GM21786 (cell line): ENCODE results near the gene IL11RA.
A peak's percentile ranks its signal among the peaks of the same experiment; 100 is the strongest.

Source experiments
- ATAC-seq: cut with Tn5 transposase; IDR thresholded peaks from one replicate; pipeline ENCODE4 v1.9.1; 2021; ENCODE audit not compliant: unreplicated experiment

IL11RA gene

DNA sequence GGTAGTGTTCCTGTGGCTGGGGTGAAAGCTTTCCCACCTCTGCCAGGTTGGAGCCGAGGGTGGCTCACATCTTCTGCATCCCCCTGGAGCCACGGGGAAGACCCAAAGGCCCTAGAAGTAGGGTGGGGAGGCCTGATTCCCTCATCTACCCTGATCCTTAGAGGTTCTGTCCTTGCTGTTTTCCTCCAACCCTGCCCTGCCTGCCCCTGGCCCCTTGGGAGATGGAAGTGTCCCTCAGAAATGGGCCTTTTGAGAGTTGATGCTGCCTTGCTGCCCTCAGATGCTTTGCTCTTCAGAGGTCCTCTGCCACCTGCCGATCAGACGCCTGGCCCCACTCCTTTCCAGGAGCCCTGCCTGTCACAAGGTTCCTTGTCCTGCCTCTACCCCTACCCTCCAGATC, 32.8 kb downstream of the IL11RA start:
- ATAC-seq, result no peak

DNA sequence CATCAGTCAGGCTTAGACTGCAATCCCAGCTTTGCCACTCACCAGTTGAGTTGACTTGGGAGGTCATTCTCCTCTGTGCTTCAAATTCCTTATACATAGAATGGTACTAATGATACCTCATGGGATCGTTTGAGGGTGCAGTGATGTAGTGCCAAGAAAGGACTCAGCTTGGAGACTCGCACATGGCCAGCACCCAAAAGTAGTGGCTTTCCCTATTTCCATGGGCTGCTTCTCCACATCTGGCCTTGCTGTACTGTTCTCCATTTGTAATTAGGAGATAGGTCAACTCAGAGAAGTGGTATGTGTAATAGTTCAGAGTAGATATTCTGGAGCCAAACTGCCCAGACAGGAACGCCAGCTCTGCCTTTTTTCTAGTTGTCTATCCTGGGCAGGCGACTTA, 33.6 kb downstream of the IL11RA start:
- no peak for ATAC-seq

DNA sequence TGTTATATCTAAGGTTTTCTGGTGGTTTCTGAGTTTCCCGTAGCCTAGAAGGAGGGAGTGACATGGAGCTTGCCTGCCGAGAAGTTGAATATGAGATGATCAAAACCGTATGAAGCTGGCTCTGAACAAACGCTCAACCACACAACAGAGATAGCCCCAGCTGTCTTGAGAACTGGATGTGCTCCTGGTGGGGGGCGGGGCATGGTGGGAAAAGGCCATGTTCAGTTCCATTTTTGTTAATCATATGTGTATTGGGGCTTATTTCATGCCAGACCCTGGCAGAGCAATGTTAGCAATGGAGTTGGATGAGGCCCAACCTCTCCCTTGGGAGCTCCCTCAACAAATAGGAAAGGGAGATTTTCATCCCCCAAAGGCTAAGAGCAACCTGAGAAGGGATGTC, 34.2 kb downstream of the IL11RA start:
- ATAC-seq, result no peak

DNA sequence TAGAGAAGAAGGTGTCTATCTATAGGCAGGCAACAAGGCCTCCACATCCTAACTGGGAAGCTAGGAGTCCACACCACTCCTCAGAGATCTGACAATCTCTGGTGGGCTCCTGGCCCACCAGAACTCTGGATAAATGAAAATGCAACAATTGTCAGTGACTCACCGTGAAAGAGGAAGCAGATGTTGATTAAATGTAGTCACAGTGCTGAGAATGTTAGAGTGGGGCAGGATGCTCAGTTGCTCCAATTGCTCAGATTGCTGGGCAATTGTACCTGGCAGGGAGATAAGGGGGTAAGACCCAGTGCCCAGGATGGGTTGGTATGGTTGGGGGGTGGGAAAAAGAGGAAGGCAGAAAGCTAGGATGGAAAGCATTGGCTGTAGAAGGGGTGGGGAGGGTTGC, 34.7 kb downstream of the IL11RA start:
- no peak for ATAC-seq

DNA sequence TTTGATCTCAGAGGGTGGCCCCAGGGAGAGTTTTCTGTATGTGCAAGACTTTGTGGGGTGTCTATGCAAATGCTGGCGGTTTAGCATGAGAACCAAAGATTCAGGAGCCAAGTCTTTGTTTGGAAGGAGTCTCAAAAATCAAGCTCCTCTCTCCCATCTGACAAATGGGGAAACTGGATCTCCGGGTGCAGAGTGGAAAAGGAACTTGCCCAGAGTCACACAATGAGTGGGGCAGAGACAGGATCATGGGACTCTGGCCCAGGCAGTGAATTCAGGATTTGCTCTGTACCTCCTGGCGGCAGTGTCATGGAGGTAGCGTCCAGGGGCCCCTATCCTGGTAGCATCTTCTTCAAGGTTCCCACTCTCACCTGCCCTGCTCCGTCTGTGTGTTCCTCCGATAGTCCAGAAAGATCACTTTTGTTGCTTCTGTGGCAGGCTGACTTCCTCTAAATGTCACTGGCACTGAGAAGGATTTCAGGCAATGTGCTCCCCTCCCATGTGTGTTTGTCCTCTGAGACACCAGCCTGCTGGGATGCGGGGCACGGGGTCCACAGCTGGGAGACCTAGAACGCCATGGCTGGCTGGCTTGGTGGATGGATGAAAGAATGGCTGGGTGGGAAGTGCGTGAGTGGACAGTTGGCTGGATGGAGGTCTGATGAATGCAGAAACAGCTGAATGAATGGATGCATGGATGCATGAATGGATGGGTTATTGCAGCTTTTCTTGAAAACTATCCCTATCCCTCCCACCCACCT, 35.5 kb downstream of the IL11RA start:
- no peak for ATAC-seq

DNA sequence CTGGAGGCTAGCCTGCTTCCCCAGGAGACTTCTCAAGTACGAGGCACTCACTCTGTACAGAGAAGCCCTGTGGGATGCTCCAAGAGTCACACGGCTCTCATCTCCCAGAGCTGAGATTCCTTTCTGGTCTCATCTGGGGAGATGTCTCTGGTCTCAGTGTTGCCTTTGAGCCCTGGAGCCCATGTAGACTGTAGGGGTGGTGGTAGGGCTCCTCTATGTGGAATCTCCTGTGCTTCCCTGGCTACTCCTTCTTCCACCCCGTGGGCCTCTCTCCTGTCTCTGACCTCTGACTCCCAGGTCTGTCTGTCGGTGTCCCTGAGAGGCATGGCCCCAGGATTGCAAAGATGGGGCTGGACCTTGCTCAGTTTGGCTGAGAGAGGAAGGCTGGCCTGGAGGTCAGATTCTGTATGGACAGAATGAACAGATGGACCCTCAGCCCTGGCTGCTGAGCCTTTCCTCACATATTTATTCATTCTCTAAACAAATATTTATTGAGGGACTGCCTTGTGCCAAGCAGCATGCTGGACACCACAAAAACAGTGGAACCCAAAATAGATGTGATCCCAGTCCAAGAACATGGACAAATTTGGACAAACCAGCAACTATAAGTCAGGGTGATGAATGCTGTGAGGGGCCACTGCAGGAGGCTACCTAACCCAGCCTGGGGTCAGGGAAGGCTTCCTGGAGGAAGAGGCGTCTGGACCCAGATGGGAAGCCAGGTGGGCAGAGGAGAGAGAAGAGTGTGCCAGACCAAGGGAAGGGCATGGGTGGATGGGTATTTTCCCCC, 36.5 kb downstream of the IL11RA start:
- ATAC-seq, result no peak

DNA sequence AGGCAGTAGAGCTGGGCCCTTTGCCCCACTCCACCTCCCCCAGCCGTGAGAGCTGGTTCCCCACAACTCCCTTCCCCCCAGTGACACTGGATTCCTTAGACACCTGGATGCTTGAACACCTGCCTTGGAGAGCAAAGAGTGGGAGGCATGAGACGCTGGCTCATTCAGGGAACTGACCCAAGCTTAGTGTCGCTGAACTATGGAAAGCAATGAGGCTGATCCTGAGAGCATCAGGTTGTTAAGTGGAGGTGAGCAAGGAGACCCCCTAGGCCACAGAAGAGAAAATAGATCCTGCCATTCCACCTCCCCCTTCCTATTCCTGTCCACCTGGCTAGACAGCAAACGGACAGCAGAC, 37.1 kb downstream of the IL11RA start:
- no peak for ATAC-seq

DNA sequence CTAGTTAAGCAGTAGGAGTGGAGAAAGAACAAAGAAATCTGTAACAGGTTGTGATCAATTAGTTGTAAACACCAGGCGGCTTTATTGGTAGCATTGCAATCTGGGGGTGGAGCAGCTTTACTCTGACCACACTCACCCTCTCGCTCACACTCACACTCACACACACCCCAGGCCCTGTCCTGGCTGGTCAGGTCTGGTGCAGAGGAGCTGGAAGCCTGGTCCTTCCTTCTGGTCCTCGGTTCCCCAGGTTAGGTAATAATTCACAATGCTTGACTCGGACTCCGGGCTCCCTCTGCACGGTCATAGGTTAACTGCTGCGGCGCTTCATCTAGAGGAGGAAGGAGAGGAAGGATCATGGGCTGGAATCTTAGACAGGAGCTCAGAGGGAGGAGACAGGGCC, 37.5 kb downstream of the IL11RA start:
- ATAC-seq, result no peak

DNA sequence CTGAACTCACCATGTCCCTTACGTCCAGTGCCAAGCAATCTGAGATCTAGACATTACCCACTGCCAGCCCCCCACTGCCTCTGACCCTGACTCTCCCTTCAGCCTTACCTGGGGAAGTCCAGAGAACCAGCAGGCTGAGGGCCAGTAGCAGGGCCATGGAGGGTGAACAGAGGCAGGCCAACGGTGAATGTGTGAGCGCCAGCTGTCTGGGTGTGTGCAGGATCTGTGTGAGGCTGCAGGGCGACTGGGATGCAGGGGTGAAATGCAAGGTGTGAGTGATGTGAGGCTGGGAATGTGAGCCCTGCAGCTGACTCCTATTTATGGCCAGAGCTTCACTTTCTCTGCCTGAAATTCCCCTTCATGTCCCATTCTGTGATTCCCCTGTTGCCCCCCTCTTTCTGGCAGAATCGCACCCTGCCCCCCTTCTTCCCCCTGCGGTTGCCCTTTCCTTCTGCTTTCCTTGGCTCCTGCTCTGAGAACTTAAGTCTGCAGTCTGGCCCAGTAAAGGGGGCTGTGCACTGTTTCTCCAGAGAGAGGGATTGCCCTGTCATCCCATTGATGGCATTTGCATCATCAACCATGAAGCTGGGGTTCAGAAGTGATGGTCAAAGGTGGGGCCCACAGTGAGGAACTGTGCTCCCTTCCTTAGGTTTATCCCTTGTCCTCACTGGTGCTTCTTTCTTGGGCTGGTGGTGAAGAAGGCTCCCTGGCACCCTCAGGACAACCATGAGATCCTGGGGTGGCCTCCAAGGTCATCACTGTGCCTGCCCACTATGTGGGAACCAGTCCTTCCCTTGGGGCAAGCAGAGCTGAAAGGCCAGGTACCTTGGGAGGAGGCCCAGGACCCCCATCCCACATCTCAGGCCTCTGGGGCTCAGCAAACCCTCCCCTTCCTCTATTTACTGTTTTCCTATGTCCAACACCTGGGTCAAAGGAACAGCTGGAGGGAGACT, 39.3 kb downstream of the IL11RA start, which contains the start of gene CCL19:
CCL19 (minus strand) TSS at position 294 of the 953 bp plus-strand sequence; CDS start at position 157, 137 bp downstream.
- ATAC-seq, result no peak

DNA sequence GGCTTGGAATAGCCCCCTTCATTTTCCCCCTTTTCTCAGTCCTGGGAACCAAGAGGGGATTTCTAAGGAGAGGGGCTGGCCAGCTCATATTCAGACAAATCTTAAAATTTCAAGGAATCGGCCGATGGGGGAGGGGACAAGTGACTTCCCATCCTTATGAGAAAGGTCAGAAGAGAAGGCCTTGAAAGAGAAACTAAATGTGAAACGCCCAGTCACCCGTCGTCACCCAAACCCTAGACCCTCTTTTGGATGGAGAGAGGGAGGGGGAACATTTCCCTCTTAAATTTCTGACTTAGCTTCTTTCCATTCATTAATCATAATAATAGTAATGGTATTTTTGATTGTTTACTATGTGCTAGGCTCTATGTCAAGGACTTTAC, 39.9 kb downstream of the IL11RA start:
- ATAC-seq, result no peak

DNA sequence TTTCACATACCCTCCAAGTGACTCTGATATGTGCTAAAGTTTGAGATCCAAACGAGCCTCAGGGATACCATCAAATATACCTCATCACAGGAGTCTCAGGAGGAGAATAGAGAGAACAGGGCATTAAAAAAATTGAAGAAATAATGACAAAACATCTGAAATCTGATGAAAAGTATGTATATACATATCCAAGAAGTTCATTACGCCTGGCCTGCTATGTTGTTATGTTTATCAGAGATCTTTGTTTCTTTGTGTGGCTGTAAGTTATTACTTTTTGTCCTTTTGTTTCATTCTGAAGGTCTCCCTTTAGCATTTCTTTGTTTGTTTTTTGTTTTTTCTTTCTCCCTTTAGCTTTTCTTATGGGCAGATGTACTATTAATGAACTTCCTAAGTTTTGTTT, 41.6 kb downstream of the IL11RA start:
- no peak for ATAC-seq

DNA sequence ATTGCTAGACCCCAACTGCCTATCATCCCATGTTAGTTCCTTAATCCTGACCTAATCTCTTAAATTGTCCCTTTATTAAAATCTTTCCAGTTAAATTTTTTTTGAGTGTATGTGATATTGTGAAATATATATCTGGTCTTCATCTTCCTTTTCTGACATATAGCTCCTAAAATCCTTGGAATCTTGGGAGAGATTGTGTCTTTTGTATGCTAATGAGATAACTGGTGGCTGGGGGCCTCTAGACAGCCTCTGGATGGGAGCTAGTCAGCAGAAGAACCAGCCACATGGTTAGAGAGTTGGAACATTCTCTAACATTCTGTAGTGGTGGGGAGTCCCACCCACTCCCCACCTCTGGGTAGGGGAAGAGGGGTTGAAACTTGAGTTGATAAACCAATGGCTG, 42.8 kb downstream of the IL11RA start:
- ATAC-seq, result no peak

DNA sequence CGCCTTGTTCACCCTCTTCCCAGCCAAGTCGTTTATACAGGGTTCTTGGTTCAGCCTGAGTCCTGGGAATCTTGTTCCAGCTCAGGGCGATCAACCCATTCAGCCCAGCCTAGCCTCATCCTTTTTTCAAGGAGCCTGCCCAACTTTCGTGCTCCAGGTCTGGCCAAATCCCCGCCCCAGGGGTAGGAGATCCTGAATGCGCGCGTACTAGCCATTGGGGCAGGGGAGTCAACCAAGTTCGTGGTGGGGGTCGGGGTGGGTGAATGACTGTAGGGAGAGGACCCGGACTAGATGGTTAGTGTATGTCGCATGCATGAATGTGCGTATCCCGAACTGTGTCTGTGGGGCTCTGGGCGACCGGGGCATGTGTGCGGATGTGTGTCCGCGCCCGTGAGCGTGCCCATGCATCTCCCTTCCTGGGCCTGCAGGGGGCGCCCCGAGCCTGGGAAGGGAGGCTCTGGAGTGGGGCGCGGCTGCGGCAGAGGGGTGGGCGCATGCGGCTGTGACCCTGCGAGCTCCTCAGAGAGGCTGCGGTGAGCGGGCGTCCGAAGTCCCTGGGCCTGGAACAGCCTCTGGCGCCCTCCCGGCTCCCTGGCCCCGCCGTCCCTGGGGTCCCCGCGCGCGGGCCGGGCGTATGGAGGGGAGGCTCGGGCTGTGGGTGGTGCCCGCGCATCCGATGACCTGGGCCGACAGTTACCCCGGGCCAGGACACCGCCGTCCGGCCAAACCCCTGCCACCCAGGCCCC, 49.2 kb downstream of the IL11RA start:
- ATAC-seq, result peak; percentile 40

DNA sequence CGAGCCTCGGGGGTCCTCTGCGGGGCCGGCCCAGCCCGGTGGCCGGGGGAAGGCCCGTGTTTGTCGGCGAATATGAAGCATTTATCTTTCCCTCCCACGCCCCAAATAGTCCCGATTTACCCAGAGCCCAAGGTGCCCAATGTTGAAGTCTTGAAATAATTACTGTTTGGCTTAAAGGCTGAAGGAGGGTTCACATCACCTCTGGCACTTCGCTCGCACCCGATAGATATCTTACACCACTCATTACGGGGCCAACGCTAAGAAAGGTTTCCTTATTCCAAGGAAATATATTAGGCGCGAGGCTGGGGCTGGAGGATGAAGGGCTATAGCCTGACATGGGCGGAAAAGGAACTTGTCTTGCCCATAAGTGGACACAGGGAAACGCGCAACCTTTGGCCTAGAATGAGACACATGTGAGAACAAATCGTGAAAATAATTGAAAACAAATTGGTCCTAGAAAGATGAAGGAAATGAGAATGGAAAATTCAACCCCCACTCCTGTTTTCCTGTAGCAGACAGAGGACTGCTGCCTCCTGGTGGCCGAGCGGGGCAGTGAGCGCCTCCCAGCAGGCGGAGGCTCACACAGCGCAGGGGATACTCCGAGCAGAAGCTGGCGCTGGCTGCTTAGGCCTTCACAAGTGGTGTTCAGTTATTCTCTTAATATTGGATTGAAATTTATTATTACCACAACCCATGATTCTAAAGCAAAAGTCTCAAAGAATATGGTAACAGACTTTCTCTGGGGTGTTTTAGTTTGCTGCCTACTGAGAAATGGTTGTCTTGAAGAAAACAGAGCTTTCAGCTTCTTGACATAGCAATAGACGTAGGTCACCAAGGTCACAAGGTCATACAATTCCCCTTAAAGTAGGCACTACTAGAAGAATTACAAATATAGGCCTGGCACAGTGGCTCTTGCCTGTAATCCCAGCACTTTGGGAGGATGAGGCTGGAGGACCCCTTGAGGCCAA, 50.1 kb downstream of the IL11RA start:
- ATAC-seq, result peak; percentile 84

DNA sequence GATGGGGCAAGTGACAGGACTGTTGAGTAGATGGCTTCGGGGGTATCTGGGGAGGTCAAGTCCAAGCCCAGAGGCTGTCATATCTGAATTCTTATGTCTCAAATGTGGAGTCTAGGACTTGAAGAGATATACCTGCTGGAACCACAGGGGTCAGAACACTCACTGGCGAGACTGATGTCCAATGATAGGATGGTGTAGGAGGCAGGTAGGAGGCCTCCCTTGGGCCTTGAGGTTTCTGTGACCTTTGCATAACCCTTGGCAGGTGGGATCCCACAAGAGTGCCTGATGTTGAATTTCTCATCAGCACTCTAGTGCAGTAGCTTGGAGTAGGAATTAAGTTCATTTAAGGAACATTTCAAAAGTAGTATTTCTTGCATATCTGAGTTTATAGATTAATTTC, 55.1 kb downstream of the IL11RA start:
- ATAC-seq, result no peak

DNA sequence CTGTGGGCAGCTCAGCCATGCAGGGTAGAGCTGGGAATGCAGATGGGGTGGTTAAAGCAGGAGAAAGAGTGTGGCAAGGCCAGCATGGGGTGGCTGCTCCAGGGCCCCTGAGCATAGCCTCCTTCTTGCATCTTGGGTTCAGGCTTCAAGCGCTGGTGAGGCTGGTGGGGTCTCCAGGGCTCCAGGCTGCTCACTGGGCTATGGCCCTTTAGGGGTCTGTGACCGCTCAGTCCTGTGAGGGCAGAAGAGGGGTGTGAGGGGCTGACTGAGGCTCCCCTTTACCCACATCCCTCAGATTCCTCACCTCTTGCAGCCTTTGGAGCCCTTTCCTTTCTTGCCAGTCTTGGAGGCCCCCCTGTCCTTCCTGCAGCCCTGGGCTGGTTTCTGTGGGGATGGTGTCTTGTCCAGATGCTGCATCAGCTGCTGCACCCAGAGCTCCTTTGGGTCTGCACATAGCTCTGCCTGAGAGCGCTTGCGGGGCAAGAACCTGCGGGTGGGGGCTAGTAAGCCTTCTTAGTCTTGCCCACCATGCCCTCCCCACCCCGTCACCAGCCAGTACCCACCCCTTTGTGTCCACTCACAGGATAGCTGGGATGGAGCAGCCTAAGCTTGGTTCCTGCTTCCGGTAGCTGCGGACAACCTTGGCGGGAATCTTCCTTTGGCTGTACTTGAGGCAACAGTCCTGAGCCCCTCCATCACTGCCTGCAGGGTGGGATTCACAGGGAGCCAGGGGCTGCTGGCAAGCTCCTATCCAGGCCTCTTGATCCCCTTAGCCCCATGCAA, 57.4 kb downstream of the IL11RA start:
- no peak for ATAC-seq

DNA sequence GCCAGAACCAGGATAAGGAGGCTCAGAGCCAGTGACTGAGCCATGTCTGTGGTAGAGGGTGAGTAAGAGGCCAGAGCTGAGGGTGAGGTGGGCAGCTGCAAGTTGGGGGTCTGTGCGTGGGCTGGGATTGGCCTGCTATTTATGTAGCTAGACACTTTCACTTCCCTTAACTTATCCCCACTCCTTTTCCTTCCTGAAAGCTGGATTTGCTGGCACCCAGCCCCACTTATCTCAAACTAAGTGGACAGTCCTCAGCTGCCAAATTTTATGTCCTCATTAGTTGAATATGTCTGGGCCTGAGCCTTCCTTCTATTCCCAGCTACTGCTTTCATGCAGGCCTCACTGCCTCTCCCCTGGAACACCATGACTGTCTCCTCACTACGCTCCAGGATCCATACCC, 58.0 kb downstream of the IL11RA start, which contains the start of gene CCL21:
CCL21 (minus strand) TSS at position 114 of the 400 bp plus-strand sequence; CDS start at position 44, 70 bp downstream.
- no peak for ATAC-seq
